Fibroblast of lung (primary cell): ENCODE measurements around the gene HCN2.

Source experiments
- CTCF ChIP-seq, 2 donors: IDR thresholded peaks in 1 of 2; conservative IDR thresholded peaks in 1 of 2; 1 replicate in 1 of 2; 2 replicates in 1 of 2; pipeline ENCODE4 v1.5.1; 2011 to 2012; ENCODE audit warnings: low read length in 2 of 2, control low read depth in 1 of 2, inconsistent platforms in 1 of 2, low read depth in 1 of 2, mild to moderate bottlenecking in 1 of 2
- EZH2 ChIP-seq: IDR thresholded peaks from 2 replicates; pipeline ENCODE4 v1.5.1; 2012; ENCODE audit warnings: low read length, control low read depth, mild to moderate bottlenecking; ENCODE audit errors: missing control alignments

- no peak for TF ChIP-seq CTCF (conservative IDR thresholded peaks at IDR 0.05 in 1 of 2, IDR thresholded peaks at IDR 0.05 in 1 of 2; ENCODE audit: low read depth in 1 of 2, low read length in 2 of 2)
- TF ChIP-seq EZH2: no peak
Measured at GRCh38 chr19:611481-611868, 21.8 kb downstream of the HCN2 start.
